Endometrial microvascular endothelial cells (primary cell): ENCODE measurements around the gene COX6B1. TPM values are rescaled to one million over a fixed set of nuclear protein-coding genes. Genes with fewer than 3 reads are reported as not detected.
"Not testable (repeated sequence)": the region's sequence is repeated elsewhere in the genome, so short reads cannot be mapped to it uniquely, and the experiment has no call there.

Experiments
- in situ Hi-C: cut with HindIII; loops from 2 replicates; pipeline ENCODE4 v1.10.0; 2017; ENCODE audit warnings: low sequenced_read_pairs, low pct_unique_long_range_greater_than_20kb; ENCODE audit errors: inconsistent ontology term
- total RNA-seq: library from RNA; depleted of rRNA; stranded (reverse); fragments of >200 nt; gene quantifications from one replicate; pipeline ENCODE4 v1.2.3, GENCODE V29; 2015; ENCODE audit errors: inconsistent ontology term

COX6B1 gene
- total RNA-seq: 610 TPM

GRCh38 chr19:35648017-35648961, at the start of gene COX6B1:
Gene COX6B1, plus strand, starts transcription at chr19:35648323. Its CDS starts 2,921 bp downstream, at chr19:35651244.
- in situ Hi-C loops: no loop called here

GRCh38 chr19:35601971-35602370, 46.2 kb upstream of the COX6B1 start:
- in situ Hi-C loops: no loop called here

GRCh38 chr19:35604436-35604835, 43.7 kb upstream of the COX6B1 start:
- in situ Hi-C loops: not testable (repeated sequence)

- in situ Hi-C loops: not testable (repeated sequence)
Measured at GRCh38 chr19:35607170-35607569, 41.0 kb upstream of the COX6B1 start.

GRCh38 chr19:35607661-35608060, 40.5 kb upstream of the COX6B1 start:
- in situ Hi-C loops: no loop called here

- in situ Hi-C loops: no loop called here
Measured at GRCh38 chr19:35608251-35608650, 39.9 kb upstream of the COX6B1 start.

GRCh38 chr19:35609851-35610353, 38.2 kb upstream of the COX6B1 start:
- in situ Hi-C loops: no loop called here

GRCh38 chr19:35612224-35612558, 35.9 kb upstream of the COX6B1 start:
- in situ Hi-C loops: no loop called here

- in situ Hi-C loops: no loop called here
Measured at GRCh38 chr19:35612559-35613321, 35.4 kb upstream of the COX6B1 start, which contains the start of gene HAUS5. Gene HAUS5, plus strand, starts transcription at chr19:35612735. Its CDS starts 60 bp downstream, at chr19:35612795.

GRCh38 chr19:35613574-35613973, 34.5 kb upstream of the COX6B1 start:
- in situ Hi-C loops: no loop called here

- in situ Hi-C loops: no loop called here
Measured at GRCh38 chr19:35615036-35615435, 33.1 kb upstream of the COX6B1 start.

- in situ Hi-C loops: no loop called here
Measured at GRCh38 chr19:35618857-35619256, 29.3 kb upstream of the COX6B1 start.

- in situ Hi-C loops: no loop called here
Measured at GRCh38 chr19:35619290-35619923, 28.7 kb upstream of the COX6B1 start.

- in situ Hi-C loops: no loop called here
Measured at GRCh38 chr19:35620001-35620400, 28.1 kb upstream of the COX6B1 start.

GRCh38 chr19:35621708-35622107, 26.4 kb upstream of the COX6B1 start:
- in situ Hi-C loops: no loop called here

- in situ Hi-C loops: no loop called here
Measured at GRCh38 chr19:35622750-35623149, 25.4 kb upstream of the COX6B1 start.

- in situ Hi-C loops: no loop called here
Measured at GRCh38 chr19:35623327-35624010, 24.7 kb upstream of the COX6B1 start.

GRCh38 chr19:35628264-35628564, 19.9 kb upstream of the COX6B1 start:
- in situ Hi-C loops: no loop called here
